ENCODE data around the gene IDE. TPM values are rescaled to one million over a fixed set of nuclear protein-coding genes. Genes with fewer than 3 reads are reported as not detected.

IDE gene
- polyA plus RNA-seq, 3 donors = 10.7 to 21.8 (median 15.6) TPM

DNA sequence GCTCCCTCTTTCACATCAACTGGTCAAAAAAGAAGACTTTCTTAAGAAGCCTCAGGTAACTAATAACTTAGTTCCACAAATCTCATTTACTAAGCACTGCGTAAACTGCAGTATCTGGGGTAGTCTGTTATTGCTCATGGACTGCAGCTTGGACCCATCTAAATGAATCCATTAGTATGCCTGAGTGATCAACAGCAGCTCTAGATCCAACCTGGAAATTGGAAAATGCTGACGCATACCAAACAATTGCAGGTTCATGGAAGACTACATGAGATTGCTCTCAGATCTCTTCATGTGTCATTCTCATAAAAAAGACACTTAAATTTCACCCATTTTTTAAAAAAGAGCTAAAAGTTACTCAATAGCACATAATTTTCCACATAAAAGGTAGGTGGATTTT is 121.6 kb downstream of the IDE start:
- peaks cover 46 to 67% of the 10 kb centered on the region in 2 donors for H3K36me3 ChIP-seq (replicated peaks in 1 of 2; ENCODE audit: control insufficient read depth in 1 of 2, insufficient read depth in 2 of 2, low read length in 2 of 2)
- H3K79me2 ChIP-seq (ENCODE audit: insufficient read depth, low read length) = no peaks in the 10 kb centered on the region
- Mint-ChIP-seq H3K36me3 (peaks cover 57 to 65% of the 10 kb centered on the region in 2 donors), H3K4me3 (no peak overlapping the region), H3K27me3 (ENCODE audit: low read depth in 3 of 3) (peaks cover 0 to 2% (median 0%) of the 10 kb centered on the region in 3 donors), H3K9me3 (no peaks in the 10 kb centered on the region), H3K4me1 (peaks cover 2% of the 10 kb centered on the region), H3K27ac (no peak overlapping the region)
- no peak overlapping the region for H3K9ac ChIP-seq (ENCODE audit: insufficient read depth, low read length, poor library complexity, severe bottlenecking)
- no peaks in the 10 kb centered on the region for H3K27me3 ChIP-seq (ENCODE audit: control insufficient read depth in 2 of 2, insufficient read depth in 2 of 2, low read length in 2 of 2)
- H3K27ac ChIP-seq (ENCODE audit: low read depth in 1 of 2, low read length in 2 of 2) = no peak overlapping the region
- no peak for DNase-seq
- TF ChIP-seq, protein P1, sequence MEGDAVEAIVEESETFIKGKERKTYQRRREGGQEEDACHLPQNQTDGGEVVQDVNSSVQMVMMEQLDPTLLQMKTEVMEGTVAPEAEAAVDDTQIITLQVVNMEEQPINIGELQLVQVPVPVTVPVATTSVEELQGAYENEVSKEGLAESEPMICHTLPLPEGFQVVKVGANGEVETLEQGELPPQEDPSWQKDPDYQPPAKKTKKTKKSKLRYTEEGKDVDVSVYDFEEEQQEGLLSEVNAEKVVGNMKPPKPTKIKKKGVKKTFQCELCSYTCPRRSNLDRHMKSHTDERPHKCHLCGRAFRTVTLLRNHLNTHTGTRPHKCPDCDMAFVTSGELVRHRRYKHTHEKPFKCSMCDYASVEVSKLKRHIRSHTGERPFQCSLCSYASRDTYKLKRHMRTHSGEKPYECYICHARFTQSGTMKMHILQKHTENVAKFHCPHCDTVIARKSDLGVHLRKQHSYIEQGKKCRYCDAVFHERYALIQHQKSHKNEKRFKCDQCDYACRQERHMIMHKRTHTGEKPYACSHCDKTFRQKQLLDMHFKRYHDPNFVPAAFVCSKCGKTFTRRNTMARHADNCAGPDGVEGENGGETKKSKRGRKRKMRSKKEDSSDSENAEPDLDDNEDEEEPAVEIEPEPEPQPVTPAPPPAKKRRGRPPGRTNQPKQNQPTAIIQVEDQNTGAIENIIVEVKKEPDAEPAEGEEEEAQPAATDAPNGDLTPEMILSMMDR (IDR thresholded peaks at IDR 0.05) = no peak
- no peaks in the 10 kb centered on the region for H4K20me1 ChIP-seq (ENCODE audit: insufficient read depth, low read length)
- no peaks in the 10 kb centered on the region for H3K9me3 ChIP-seq (replicated peaks in 1 of 2; ENCODE audit: control insufficient read depth in 1 of 2, insufficient read depth in 1 of 2, low read length in 2 of 2)
- H3K4me1 ChIP-seq (ENCODE audit: control insufficient read depth in 1 of 2, insufficient read depth in 2 of 2, low read length in 2 of 2) = peaks cover 0 to under 1% of the 10 kb centered on the region in 2 donors
- H3K4me3 ChIP-seq (replicated peaks in 1 of 3; ENCODE audit: low read depth in 2 of 3, low read length in 3 of 3) = no peak overlapping the region
- intact Hi-C loops (cut with micrococcal nuclease) = no loop called here
- H2AFZ ChIP-seq (ENCODE audit: insufficient read depth, low read depth, low read length, poor library complexity, severe bottlenecking) = no peak overlapping the region
- H3K4me2 ChIP-seq (replicated peaks; ENCODE audit: extremely low read depth, low read length, poor library complexity, severe bottlenecking) = no peak overlapping the region
- 83% methylated on average over 1 of the region's 2 CpGs for WGBS (ENCODE audit: insufficient coverage)

DNA sequence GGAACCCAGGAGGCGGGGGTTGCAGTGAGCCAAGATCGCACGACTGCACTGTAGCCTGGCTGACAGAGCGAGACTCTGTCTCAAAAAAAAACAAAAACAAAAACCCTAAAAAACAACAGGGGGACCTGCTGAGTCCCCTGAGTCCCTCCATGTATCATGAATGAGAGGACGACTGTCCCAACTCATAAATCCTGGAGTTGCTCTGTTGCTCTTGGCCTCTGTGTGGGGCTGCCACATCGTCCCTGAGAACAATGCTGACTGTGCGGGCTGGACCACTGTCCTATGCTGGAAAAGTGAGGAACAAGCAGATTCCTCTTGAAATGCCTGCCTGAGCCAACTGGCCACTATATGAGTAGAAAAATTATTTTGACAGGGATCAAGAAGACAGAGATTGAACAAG is 122.5 kb downstream of the IDE start:
- Histone ChIP-seq H2AFZ (ENCODE audit: insufficient read depth, low read depth, low read length, poor library complexity, severe bottlenecking) (no peak overlapping the region), H3K4me2 (replicated peaks; ENCODE audit: extremely low read depth, low read length, poor library complexity, severe bottlenecking) (no peak overlapping the region), H3K27ac (ENCODE audit: low read depth in 1 of 2, low read length in 2 of 2) (no peak overlapping the region), H3K4me1 (ENCODE audit: control insufficient read depth in 1 of 2, insufficient read depth in 2 of 2, low read length in 2 of 2) (no peaks in the 10 kb centered on the region), H3K36me3 (replicated peaks in 1 of 2; ENCODE audit: control insufficient read depth in 1 of 2, insufficient read depth in 2 of 2, low read length in 2 of 2) (peaks cover 46 to 60% of the 10 kb centered on the region in 2 donors), H3K27me3 (ENCODE audit: control insufficient read depth in 2 of 2, insufficient read depth in 2 of 2, low read length in 2 of 2) (no peaks in the 10 kb centered on the region), H3K9ac (ENCODE audit: insufficient read depth, low read length, poor library complexity, severe bottlenecking) (no peak overlapping the region), H3K9me3 (replicated peaks in 1 of 2; ENCODE audit: control insufficient read depth in 1 of 2, insufficient read depth in 1 of 2, low read length in 2 of 2) (no peaks in the 10 kb centered on the region), H4K20me1 (ENCODE audit: insufficient read depth, low read length) (no peaks in the 10 kb centered on the region), H3K79me2 (ENCODE audit: insufficient read depth, low read length) (no peaks in the 10 kb centered on the region), H3K4me3 (replicated peaks in 1 of 3; ENCODE audit: low read depth in 2 of 3, low read length in 3 of 3) (no peak overlapping the region)
- H3K36me3 Mint-ChIP-seq = peaks cover 56 to 60% of the 10 kb centered on the region in 2 donors
- WGBS (ENCODE audit: insufficient coverage) = 94% methylated on average over 7 of the region's 7 CpGs
- no peaks in the 10 kb centered on the region for H3K9me3 Mint-ChIP-seq
- no peak for DNase-seq
- H3K27ac Mint-ChIP-seq = peak overlapping the region in 1 of 7 donors; percentile 76
- intact Hi-C loops (cut with micrococcal nuclease) = no loop called here
- no peaks in the 10 kb centered on the region for H3K4me1 Mint-ChIP-seq
- H3K4me3 Mint-ChIP-seq = no peak overlapping the region
- peaks cover 0 to 3% (median 2%) of the 10 kb centered on the region in 3 donors for H3K27me3 Mint-ChIP-seq (ENCODE audit: low read depth in 3 of 3)
- TF ChIP-seq, protein P1 (IDR thresholded peaks at IDR 0.05) = no peak

All from CD14-positive monocyte (primary cell).